HG03571 (cell line): ENCODE results near the gene EIF3F.
A peak's percentile ranks its signal among the peaks of the same experiment; 100 is the strongest.

Experiments
- ATAC-seq: cut with Tn5 transposase; IDR thresholded peaks from one replicate; pipeline ENCODE4 v1.9.1; 2021; ENCODE audit not compliant: unreplicated experiment

The EIF3F gene

GRCh38 chr11:7986768-7987559, at the start of gene EIF3F:
Gene EIF3F, plus strand, starts transcription at chr11:7987337. Its CDS starts 16 bp downstream, at chr11:7987353.
- ATAC-seq: peak; percentile 93

GRCh38 chr11:7941146-7941545, 46.0 kb upstream of the EIF3F start:
- no peak for ATAC-seq

- no peak for ATAC-seq
Observed at GRCh38 chr11:7941608-7942007, 45.5 kb upstream of the EIF3F start, which contains the start of gene OR10A3. Gene OR10A3, minus strand, starts transcription at chr11:7941708. Its CDS starts 2,188 bp downstream, at chr11:7939520.

DNA sequence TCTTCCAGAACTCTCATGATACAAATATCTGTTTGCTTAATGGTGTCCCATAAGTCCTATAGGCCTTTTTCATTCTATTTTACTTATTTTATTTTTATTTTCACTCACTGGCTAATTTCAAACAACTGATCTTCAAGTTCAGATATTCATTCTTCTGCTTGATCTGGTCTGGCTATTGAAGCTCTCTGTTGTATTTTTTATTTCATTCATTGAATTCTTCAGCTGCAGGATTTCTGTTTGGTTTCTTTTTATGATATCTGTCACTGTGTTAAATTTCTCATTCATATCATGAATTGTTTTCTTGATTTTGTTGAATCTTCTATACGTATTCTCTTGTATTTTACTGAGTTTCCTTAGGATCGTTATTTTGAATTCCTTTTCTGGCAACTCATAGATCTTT, 43.0 kb upstream of the EIF3F start:
- ATAC-seq: no peak

DNA sequence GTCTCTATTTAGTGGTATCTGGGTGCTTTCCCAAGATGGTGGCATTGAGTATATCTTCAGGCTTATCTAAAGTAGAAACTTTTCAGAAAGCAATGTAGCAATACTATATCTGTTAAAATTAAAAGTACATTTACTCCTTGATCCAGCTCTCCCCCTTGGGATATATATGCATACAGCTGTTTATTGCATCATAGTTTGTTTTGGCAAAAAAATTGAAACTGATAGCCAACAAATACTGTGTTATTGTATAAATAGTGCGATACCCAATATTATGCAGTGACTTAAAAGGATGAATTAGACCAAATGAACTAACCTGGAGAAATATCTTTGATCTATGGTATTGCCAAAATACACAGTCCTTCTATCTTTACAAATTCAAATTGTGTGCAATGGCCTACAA, 37.2 kb upstream of the EIF3F start:
- ATAC-seq: no peak

DNA sequence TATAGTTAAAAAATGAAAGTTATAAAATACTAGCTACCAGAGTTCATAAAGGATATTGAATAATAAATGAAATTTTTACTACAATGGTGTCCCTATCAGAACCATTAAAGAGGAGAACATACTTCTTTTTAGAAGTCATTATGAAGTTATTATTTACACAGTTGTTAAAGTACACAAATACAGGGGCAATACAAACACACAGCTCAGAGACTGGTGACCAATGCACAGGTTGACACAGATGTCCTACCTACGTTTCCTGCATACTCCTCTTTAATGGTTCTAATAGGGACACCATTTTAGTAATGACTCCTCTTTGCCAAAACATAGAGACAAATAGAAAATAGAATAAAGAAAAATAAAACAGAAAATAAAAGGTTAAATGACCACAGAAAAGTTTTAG, 31.9 kb upstream of the EIF3F start:
- ATAC-seq: no peak

DNA sequence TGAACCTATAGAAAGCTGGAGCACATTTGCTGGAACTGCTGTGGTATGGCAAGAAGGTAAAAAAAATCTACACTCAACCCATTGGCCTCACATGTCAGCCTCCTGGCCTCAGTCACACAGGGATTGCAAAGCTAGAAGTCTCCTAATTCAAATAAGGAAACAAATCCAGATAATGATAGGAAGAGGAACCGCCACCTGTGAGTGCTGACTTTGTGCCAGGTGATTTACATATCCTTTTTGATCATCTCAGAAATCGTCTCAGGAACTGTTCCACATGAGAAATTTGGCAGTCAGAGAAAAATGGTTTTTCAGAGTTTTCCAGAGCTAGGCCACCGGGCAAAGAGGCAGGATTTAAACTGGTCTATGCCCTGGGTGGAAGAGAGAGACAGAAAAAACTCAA, 22.9 kb upstream of the EIF3F start:
- no peak for ATAC-seq

DNA sequence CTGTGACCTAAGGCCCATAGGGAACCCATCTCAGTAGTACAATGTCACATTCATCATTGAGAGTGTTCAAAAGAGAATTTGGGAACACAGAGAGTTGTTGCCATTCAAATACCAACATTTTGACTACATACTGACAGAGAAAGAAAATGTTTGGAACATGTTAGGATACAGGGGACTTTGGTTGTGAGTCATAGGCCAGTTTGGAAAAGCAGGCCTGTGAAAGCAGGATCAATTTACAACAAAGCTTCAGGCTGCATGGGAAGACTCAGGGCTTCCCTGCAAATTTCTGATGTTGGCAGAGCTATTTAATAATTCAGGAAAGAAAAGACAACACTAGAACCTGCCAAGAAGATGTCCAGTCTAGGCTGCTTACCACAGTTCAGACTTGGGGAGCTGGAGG, 22.3 kb upstream of the EIF3F start:
- no peak for ATAC-seq

- no peak for ATAC-seq
Observed at GRCh38 chr11:7965386-7965785, 21.8 kb upstream of the EIF3F start, which contains the start of gene NLRP10. Gene NLRP10, minus strand, starts transcription at chr11:7965447. Its CDS starts 1,952 bp downstream, at chr11:7963495.

DNA sequence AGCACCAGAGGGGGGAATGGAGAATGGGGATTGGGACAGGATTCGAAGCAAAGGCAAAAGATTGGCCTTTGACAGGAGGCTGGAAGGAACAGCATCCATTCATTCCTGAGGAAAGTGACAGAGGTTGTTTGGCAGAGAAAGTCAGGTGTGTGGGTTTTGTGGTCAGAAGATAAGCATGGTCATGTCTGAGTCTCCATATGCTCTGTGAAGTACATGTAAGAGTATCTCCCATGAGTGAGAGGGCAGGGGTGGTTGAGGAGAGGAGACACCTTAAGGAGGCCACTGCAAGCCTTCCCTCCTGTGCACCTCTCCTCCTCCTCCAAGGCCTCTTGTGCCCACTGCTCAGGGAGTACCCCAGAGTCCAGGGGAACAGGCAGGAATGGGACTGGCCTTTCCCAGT, 20.0 kb upstream of the EIF3F start:
- ATAC-seq: no peak

DNA sequence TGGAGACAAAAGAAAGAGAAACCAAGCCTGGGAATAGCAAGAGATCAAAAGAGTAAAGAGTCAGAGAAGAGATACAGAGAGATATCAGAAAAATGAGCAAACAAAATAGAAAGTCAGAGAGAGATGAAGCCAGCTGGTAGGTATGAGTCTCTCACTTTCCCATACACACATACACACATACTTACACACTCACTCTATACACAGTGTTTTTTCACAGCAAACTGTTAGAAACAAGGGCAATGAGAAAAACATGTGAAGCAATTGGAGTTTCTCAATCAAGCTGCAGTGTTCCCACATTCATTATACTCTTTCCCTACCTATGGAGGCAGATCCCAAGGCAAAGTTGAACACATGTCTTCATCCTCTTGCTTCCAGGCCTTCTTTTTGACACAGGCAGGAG, 19.3 kb upstream of the EIF3F start:
- no peak for ATAC-seq

DNA sequence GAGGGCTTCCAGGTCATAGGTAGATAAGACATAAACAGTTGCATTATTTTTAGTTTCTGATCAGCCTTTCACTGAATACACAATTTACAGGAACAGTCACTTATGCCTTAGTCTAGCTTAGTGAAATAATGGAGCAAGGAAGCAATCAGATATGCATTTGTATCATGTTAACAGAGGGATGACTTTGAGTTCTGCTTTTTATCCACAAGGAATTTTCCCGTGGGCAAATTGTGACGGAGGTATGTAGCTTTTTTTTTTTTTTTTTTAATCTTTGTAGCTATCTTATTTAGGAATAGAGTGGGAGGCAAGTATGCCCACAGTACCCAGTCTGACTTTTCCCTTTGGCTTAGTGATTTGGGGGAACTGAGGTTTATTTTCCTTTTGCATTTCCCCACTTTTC, 18.5 kb upstream of the EIF3F start:
- no peak for ATAC-seq

DNA sequence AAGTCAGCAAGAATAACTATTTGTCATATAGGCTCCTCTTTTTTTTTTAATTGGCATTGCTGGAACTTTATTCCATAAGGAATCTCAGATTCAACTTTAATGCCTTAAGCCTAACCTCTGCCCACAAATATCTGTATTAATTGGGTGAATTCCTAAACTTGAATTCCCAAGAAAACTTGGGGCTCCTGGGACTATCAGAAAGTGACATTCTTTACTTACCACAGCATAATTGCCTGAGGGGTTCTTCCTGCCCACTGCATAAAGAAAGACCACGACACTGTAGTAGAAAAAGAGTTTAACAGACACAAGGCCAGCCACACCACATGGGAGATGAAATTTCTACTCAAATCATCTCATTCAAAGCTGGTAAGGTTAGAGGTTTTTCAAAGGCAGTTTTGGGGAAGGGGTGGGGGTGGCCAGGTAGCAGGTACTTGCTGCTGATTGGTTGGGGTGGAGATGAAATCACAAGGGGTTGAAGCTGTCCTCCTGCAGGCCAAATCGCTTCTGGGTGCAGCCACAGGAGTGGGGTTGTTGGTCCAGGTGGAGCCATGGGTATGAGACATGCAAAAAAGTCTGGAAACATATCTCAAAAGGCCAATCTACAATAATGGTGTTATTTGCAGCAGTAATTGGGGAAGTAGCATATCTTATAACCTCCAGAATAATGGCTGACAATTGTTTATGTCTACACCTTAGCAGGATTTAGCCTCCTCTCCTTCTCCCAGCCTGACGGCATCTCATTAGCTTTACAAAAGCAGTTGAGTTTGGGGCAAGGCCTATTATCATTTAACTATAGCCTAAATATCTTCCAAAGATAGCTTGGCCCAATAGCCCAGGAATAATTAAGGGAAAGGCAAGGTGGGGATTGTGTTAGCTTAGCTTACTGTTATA, 17.1 kb upstream of the EIF3F start:
- ATAC-seq: no peak

DNA sequence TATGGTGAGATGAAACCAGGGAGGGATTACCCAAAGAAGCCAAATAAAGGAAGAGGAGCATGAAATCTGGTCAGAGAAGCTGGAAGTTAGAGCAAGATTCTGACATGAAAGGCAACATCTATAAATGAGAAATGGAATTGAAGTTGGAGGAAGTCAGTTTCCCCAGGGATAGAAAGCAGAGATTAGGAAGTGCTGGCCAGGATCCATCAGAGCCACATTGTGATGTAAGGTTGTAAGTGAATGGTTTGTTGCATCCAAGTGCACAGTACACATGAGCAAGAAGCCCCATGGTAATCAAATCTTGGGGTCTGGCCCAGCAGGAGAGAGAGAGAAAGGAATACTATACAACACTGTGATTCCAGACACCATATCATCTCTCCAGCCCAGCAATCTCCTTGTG, 15.3 kb upstream of the EIF3F start:
- no peak for ATAC-seq

GRCh38 chr11:7973011-7973410, 14.1 kb upstream of the EIF3F start:
- no peak for ATAC-seq

- ATAC-seq: no peak
Observed at GRCh38 chr11:7974668-7975067, 12.5 kb upstream of the EIF3F start.

DNA sequence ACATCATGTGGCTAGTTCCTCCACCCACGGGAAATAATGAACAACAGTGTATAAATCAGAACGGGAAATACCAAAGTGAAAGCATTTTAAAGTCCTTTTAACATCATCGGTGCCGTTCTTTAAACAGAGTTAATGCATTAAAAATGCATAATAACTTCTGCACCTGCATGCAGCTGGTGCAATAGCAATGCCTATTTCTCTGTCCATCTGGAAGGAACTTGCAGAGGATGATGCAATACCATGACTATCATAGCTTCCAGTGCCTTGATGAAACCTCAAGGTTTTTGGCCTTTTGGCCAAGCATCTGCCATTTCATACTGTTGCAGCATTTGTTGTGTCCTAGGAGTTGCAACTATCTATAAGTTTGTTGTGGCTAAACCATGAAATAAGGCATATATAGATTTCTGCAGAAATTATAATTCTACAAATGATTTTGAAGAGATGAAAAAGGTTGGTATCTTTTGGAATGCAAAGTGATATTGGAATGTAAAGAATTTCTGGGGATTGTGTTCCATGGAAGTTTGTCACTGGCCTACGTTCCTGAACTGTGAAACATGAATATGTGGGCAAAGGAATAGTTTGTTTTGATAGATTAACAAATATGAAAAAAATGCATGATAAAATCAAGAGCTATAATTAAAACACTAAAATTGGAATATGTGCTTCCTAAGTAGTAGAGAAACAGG, 9.8 kb upstream of the EIF3F start:
- no peak for ATAC-seq

GRCh38 chr11:7981619-7982157, 5.4 kb upstream of the EIF3F start:
- no peak for ATAC-seq

- ATAC-seq: peak; percentile 43
Observed at GRCh38 chr11:7982582-7983119, 4.5 kb upstream of the EIF3F start.

DNA sequence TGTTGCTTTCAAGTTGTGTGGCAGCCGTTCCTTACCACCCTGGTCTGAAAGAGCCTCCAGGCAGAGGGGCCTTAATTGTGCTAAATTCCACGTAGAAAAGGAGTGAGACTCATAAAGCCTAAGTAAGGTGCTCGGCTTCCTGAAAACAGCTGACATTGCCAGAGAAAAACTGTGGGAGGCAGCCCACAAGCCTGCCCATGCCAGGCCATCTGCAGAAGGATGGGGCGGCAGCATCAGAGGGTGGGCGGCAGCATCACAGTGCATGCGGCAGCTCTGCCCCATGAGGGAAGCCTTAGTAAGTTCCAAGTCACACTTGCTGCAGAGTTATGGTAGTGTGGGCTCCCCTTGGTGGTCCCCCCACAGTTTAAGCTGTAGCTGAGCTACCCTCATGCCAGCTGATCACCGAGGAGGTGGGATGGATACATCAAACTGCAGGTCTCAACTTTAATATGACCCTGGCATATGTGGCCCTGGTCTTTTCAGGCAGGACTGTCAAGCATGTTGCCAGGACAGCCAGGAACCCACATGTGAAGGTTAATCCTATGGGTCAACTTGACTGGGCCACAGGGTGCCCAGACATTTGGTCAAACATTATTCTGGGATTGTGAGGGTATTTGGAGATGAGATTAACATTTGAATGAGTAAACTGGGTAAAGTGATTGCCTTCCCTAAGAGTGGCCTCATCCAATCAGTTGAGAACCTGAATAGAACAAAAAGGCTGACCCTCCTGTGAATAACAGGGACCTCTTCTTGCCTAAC, 3.1 kb upstream of the EIF3F start:
- no peak for ATAC-seq
